ENCODE measurements around the gene PBX1.

GRCh38 chr1:164834641-164835040, 275.7 kb downstream of the PBX1 start:
- TF ChIP-seq POLR2A (IDR thresholded peaks at IDR 0.05) (no peak), CTCF (IDR thresholded peaks at IDR 0.05) (no peak), POLR2AphosphoS5 (IDR thresholded peaks at IDR 0.05) (no peak)
